Measurements from ENCODE around the gene B9D1.

The B9D1 gene

DNA sequence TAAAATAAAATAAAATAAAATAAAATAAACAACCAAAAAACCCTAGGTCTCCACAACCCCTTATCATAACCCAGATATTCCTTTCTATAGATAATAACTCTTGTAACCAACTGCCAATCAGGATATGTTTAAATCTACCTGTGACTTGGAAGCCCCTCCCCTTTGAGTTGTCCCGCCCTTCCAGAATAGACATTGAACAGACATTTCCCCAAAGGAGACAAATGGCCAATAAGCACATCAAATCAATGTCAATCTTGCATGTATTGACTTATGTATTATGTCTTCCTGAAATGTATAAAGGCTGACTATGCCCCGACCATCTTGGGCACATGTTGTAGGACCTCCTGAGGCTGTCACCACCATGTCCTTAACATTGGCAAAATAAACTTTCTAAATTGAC lies 14.3 kb upstream of the B9D1 start:
- DNase-seq (ENCODE audit: low spot score), result no peak

- no peak for DNase-seq (ENCODE audit: low spot score)
Measured at GRCh38 chr17:19375732-19376131, 13.2 kb upstream of the B9D1 start.

GRCh38 chr17:19374136-19374535 lies 11.6 kb upstream of the B9D1 start:
- no peak for DNase-seq (ENCODE audit: low spot score)

GRCh38 chr17:19372866-19373504 lies 10.5 kb upstream of the B9D1 start:
- DNase-seq (ENCODE audit: low spot score), result no peak

DNA sequence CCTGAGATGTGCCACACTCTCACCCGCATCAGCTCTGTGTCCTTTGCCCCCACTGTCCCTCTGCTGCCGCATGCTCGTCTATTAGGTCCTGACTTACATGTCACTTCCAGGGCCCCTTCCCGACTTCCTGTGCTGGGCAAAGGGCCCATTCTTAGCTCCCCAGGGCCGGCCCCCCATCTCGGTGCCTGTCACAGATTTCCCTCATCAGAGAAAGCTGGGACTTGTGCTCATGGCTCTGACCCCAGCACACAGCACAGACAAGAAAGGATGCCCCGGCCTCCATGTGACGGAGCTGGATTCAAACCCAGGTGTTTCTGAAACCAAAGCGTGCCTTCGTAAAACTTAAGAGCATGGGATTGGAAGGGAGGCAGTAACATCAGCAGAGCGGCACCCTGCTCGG lies 9.9 kb upstream of the B9D1 start:
- DNase-seq (ENCODE audit: low spot score), result no peak

DNA sequence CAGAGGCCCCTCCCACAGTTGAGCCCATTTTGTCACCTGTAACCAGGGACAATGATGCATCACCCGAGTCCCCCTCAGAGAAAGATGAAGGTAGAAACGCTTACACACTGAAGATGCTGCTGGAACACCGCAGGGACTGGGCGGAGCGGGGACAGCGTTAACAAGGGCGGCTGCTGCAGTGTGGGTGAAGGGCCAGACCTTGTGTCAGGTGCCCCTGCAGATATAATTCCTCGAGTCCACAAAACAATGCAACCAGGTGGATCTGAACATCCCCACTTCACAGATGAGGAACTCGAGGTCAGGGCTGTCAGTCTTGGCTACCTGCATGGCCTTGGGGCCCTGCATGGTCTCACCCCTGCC lies 9.5 kb upstream of the B9D1 start:
- no peak for DNase-seq (ENCODE audit: low spot score)

GRCh38 chr17:19371259-19372010 lies 8.9 kb upstream of the B9D1 start:
- DNase-seq (ENCODE audit: low spot score), result no peak

GRCh38 chr17:19370493-19370960 lies 8.0 kb upstream of the B9D1 start:
- DNase-seq (ENCODE audit: low spot score), result no peak

GRCh38 chr17:19369846-19370492 lies 7.4 kb upstream of the B9D1 start:
- DNase-seq (ENCODE audit: low spot score), result no peak

GRCh38 chr17:19369107-19369778 lies 6.7 kb upstream of the B9D1 start:
- DNase-seq (ENCODE audit: low spot score), result no peak

DNA sequence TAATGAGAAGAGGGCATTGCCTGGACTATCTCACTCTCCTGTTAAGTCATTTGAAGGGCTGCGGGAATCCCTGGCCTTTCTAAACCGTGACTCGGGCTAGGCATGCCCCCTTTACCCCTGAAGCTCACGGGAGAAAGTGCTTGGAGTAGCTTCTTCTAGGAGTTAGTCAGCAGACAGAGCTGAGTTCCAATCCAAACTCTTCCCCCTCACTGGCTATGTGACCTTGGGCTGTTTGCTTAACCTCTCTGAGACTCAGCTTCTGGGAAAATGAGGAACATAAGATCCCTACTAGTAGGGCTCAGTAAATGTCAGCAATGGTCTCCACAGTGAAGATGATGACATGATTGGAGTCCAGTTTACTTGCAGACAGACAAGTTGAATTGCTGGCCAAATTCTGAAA lies 5.7 kb upstream of the B9D1 start:
- DNase-seq (ENCODE audit: low spot score), result no peak

GRCh38 chr17:19366637-19366972 lies 4.1 kb upstream of the B9D1 start:
- DNase-seq (ENCODE audit: low spot score), result no peak

DNA sequence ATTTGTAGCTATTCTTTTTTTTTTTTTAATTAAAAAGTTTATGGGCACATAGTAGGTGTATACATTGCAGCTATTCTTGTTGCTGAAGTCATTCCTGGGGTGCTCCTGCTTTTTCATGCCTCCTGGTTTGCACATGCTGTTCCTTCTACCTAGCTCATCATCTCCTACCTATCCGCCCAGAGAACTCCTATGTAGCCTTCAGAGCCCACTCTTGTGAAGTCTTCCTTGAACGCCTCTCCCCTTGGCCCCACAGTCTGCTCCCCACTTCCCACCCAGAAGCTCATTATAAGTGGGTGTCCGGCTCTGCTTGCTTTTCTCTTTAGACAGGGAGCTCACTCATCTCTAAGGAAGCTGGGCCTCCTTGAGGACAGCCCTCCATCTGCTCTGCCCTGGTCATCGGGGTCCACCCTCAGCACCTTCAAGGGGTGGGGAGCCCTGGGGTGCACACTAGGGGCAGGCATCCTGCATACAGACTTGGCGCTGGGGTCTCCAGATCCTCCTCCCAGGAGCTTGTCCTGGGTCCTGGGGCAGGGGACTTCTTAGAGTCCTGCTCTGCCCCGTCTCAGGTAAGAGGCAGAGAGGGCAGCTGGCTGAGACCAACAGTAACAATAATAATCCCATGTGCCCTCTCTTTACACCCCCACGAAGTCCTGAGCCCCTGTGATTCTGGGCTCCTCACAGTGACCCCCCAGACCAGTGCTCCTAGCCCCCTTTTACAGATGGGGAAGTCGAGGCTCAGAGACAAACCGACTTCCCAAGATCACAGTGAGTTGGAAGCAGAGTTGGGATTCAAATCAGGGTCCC lies 3.5 kb upstream of the B9D1 start:
- no peak for DNase-seq (ENCODE audit: low spot score)

DNA sequence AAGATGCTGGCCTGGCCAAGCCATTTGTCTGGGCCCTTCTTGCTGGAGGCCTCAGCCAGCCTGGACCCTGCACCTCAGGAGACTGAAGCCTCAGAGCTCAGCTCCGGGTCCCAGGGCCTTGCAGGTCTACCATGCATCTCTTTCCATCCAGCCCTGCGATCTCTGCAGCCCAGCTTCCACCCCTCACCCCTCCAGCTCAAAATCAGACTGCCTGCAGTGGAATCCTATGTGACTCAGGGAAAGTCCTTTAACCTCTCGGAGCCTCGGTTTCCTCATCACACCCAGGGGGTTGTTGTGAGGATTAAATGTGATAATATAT lies 2.9 kb upstream of the B9D1 start:
- DNase-seq (ENCODE audit: low spot score), result no peak

DNA sequence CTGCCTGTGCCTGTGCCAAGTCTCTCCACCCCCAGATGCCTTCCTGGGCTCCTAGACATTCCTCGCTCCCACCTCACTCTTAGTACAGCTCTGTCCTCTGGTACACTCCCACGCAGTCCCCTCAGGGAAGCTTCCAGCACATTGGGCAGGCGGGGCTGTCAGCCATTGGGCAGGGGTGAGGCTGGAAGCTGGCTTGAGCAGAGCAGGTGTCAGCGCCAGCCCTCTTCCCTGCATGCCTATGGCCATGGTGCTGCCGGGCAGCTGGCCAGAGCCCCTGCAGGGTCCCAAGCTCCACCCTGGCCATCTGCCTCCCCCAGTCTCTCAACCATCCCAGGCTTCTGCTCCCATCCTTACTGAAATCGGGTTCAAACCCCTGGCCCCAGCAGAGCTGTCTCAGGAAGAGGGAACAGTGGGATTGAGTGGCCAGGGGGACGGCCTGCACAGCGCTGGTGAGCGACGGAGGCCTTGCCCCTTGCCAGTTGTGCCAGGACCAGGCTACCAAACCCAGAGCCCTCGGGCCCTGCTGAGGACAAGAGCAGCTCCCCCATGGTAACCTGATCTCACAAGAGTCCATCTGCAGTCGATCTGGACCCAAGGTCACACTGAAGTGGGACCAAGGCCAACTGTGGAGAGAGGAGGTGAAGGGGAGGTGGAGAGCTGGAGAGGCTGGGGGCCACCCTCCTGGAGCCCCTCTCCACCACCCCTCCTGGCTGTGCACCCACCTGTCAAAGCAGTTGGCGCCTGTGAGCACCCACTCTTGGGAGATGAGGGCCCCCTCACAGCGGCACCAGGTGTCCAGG lies 2.4 kb upstream of the B9D1 start:
- no peak for DNase-seq (ENCODE audit: low spot score)

GRCh38 chr17:19363460-19364035 lies 1.0 kb upstream of the B9D1 start:
- no peak for DNase-seq (ENCODE audit: low spot score)

GRCh38 chr17:19363114-19363438 lies 553 bp upstream of the B9D1 start:
- no peak for DNase-seq (ENCODE audit: low spot score)

DNA sequence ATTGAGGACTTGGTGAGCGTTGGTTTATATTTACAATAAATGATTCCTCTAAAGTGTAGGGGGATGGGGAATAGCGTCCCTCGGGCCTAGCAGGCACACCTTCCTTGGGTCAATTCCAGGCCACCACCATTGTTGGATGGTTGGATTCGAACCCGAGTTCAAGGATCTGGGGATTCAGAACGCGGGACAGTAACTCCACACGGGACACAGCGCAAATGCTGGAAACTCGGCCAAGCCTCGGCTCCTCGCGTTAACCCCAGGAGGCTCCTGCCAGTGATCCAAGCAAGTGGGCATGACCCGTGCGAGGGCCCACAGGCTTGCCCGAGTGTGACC lies 613 bp downstream of the B9D1 start:
- DNase-seq (ENCODE audit: low spot score), result no peak

GRCh38 chr17:19361326-19361725 lies 1.2 kb downstream of the B9D1 start:
- DNase-seq (ENCODE audit: low spot score), result no peak

DNA sequence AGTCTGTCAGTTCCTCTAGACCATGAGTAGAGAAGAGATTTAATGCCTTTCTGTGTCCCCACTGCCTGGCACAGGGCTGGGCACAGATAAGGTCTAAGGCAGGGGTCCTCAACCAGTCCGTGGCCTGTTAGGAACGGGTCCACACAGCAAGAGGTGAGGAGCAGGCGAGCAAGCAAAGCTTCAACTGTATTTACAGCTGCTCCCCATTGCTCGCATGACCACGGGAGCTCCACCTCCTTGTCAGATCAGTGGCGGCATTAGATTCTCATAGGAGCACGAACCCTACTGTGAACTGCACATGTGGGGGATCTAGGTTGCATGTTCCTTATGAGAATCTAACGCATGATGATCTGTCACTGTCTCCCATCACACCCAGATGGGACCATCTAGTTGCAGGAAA lies 1.8 kb downstream of the B9D1 start:
- DNase-seq (ENCODE audit: low spot score), result no peak

DNA sequence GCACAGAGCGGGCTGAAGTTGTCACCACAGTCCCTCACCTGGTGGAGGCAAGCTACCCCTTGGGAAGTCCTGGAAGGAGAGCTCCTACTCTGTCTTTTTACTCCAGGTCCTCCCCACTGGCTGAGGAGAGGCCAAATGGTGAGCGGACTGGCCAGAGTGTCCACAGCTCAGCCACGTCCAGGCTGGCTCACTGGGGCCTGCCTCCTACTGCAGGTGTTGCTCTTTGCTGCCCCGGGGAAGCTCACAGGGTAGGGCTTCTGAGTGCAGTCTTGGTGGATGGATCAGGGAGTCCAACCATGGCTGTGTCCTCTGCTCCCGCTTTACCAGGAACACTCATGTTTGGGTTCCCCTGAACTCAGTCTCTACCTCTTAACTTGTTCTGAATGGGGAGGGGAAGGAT lies 2.7 kb downstream of the B9D1 start:
- DNase-seq (ENCODE audit: low spot score), result no peak

Measured in HuH-7.5 (cell line).